HEK293 (cell line): ENCODE results near the gene SH3BP2.

Source experiments
- CTCF ChIA-PET: fragments of 350-600 bp; formaldehyde crosslinking; extraction: SDS; loops from one replicate; lab custom pipeline; 2021; ENCODE audit warnings: antibody characterized with exemption; lab: Yijun Ruan, JAX
- POLR2A ChIA-PET: fragments of 300-600 bp; formaldehyde crosslinking; extraction: SDS; loops from one replicate; lab custom pipeline; 2020; ENCODE audit warnings: antibody characterized with exemption, inconsistent platforms; lab: Yijun Ruan, JAX
- H3K27ac ChIP-seq: fragments of 200-500 bp; sonication (Bioruptor generic); 2 replicates; pipeline ENCODE4 v1.5.1; 2014; ENCODE audit warnings: low read depth, low read length, control low read depth, inconsistent platforms; ENCODE audit errors: extremely low read depth
- H3K36me3 ChIP-seq, 2 experiments: fragments of 200-500 bp in 1 of 2; sonication (Bioruptor generic) in 1 of 2; 1 replicate in 1 of 2; 2 replicates in 1 of 2; pipeline ENCODE4 v1.5.1; 2014 to 2017; ENCODE audit warnings: inconsistent platforms in 2 of 2, low read length in 2 of 2; ENCODE audit not compliant: control insufficient read depth in 2 of 2, insufficient read depth in 1 of 2
- H3K4me1 ChIP-seq: fragments of 200-500 bp; sonication (Bioruptor generic); 2 replicates; pipeline ENCODE4 v1.5.1; 2014; ENCODE audit warnings: mild to moderate bottlenecking, low read length, inconsistent platforms; ENCODE audit not compliant: control insufficient read depth, insufficient read depth
- H3K4me3 ChIP-seq: 2 replicates; pipeline ENCODE4 v1.5.1; 2011; ENCODE audit warnings: low read depth, mild to moderate bottlenecking, control low read depth, low read length, moderate library complexity
- H3K9me3 ChIP-seq: fragments of 200-500 bp; sonication (Bioruptor generic); 2 replicates; pipeline ENCODE4 v1.5.1; 2014; ENCODE audit warnings: low read depth, low read length, inconsistent platforms; ENCODE audit not compliant: control insufficient read depth, insufficient read depth
- GLI2 ChIP-seq: fragments of 450-650 bp; formaldehyde crosslinking; IDR thresholded peaks from 2 replicates; pipeline ENCODE4; 2017; ENCODE audit warnings: missing biosample characterization, missing genetic modification characterization, low read depth, borderline replicate concordance
- GLIS1 ChIP-seq: fragments of 450-650 bp; formaldehyde crosslinking; IDR thresholded peaks from 2 replicates; pipeline ENCODE4 v1.5.1; 2016; ENCODE audit warnings: missing biosample characterization, missing genetic modification characterization
- KLF1 ChIP-seq: fragments of 450-650 bp; formaldehyde crosslinking; IDR thresholded peaks from 2 replicates; pipeline ENCODE4 v1.5.1; 2016; ENCODE audit warnings: missing biosample characterization, missing genetic modification characterization
- KLF10 ChIP-seq: fragments of 450-650 bp; IDR thresholded peaks from 2 replicates; pipeline ENCODE4 v1.5.1; 2018; ENCODE audit warnings: missing biosample characterization, mild to moderate bottlenecking, missing genetic modification characterization
- KLF8 ChIP-seq: fragments of 450-650 bp; formaldehyde crosslinking; IDR thresholded peaks from 2 replicates; pipeline ENCODE4 v1.5.1; 2016; ENCODE audit warnings: missing biosample characterization, missing genetic modification characterization
- MEIS1 ChIP-seq: sonication (generic); formaldehyde crosslinking; IDR thresholded peaks from 2 replicates; pipeline ENCODE4 v1.8.1; 2022; ENCODE audit warnings: missing genetic modification reagents, mild to moderate bottlenecking, borderline replicate concordance
- OVOL3 ChIP-seq: fragments of 450-650 bp; formaldehyde crosslinking; IDR thresholded peaks from 2 replicates; pipeline ENCODE4 v1.5.1; 2016; ENCODE audit warnings: missing biosample characterization, missing genetic modification characterization
- WT1 ChIP-seq: fragments of 450-650 bp; formaldehyde crosslinking; IDR thresholded peaks from 2 replicates; pipeline ENCODE4 v1.5.1; 2016; ENCODE audit warnings: missing biosample characterization, missing genetic modification characterization
- YY2 ChIP-seq: fragments of 450-650 bp; formaldehyde crosslinking; IDR thresholded peaks from 2 replicates; pipeline ENCODE4 v1.5.1; 2016; ENCODE audit warnings: missing biosample characterization, missing genetic modification characterization
- ZBTB48 ChIP-seq: fragments of 450-650 bp; formaldehyde crosslinking; IDR thresholded peaks from 2 replicates; pipeline ENCODE4 v1.5.1; 2016; ENCODE audit warnings: missing biosample characterization, missing genetic modification characterization
- ZFP41 ChIP-seq: fragments of 450-650 bp; formaldehyde crosslinking; IDR thresholded peaks from 2 replicates; pipeline ENCODE4 v1.5.1; 2016; ENCODE audit warnings: missing biosample characterization, missing genetic modification characterization, borderline replicate concordance
- ZFP69B ChIP-seq: fragments of 450-650 bp; formaldehyde crosslinking; IDR thresholded peaks from 2 replicates; pipeline ENCODE4 v1.5.1; 2016; ENCODE audit warnings: missing biosample characterization, missing genetic modification characterization
- ZNF112 ChIP-seq: fragments of 450-650 bp; formaldehyde crosslinking; IDR thresholded peaks from 2 replicates; pipeline ENCODE4 v1.5.0; 2017; ENCODE audit warnings: missing biosample characterization, missing genetic modification characterization
- ZNF16 ChIP-seq: fragments of 450-650 bp; formaldehyde crosslinking; IDR thresholded peaks from 2 replicates; pipeline ENCODE4 v1.5.1; 2016; ENCODE audit warnings: low read depth, missing biosample characterization, missing genetic modification characterization
- ZNF169 ChIP-seq: fragments of 450-650 bp; formaldehyde crosslinking; IDR thresholded peaks from 2 replicates; pipeline ENCODE4 v1.5.1; 2016; ENCODE audit warnings: missing biosample characterization, missing genetic modification characterization
- ZNF416 ChIP-seq: fragments of 450-650 bp; formaldehyde crosslinking; IDR thresholded peaks from 2 replicates; pipeline ENCODE4 v1.5.1; 2016; ENCODE audit warnings: missing biosample characterization, missing genetic modification characterization
- ZNF473 ChIP-seq: fragments of 450-650 bp; formaldehyde crosslinking; IDR thresholded peaks from 2 replicates; pipeline ENCODE4 v1.5.1; 2017; ENCODE audit warnings: missing biosample characterization, missing genetic modification characterization
- ZNF510 ChIP-seq: fragments of 450-650 bp; formaldehyde crosslinking; IDR thresholded peaks from 2 replicates; pipeline ENCODE4 v1.5.1; 2018; ENCODE audit warnings: mild to moderate bottlenecking, missing genetic modification characterization, missing biosample characterization; ENCODE audit not compliant: insufficient replicate concordance
- ZNF596 ChIP-seq: fragments of 450-650 bp; IDR thresholded peaks from 2 replicates; pipeline ENCODE4 v1.5.0; 2018; ENCODE audit warnings: missing biosample characterization, mild to moderate bottlenecking, missing genetic modification characterization, moderate library complexity
- ZNF707 ChIP-seq: fragments of 450-650 bp; formaldehyde crosslinking; IDR thresholded peaks from 2 replicates; pipeline ENCODE4 v1.5.1; 2016; ENCODE audit warnings: missing biosample characterization, missing genetic modification characterization
- ZNF76 ChIP-seq: fragments of 450-650 bp; formaldehyde crosslinking; IDR thresholded peaks from 2 replicates; pipeline ENCODE4; 2016; ENCODE audit warnings: low read depth, missing biosample characterization, missing genetic modification characterization, borderline replicate concordance
- ZSCAN23 ChIP-seq: fragments of 450-650 bp; formaldehyde crosslinking; IDR thresholded peaks from 2 replicates; pipeline ENCODE4 v1.5.1; 2016; ENCODE audit warnings: missing biosample characterization, missing genetic modification characterization
- TF ChIP-seq, protein P1 (sequence below): fragments of 450-650 bp; formaldehyde crosslinking; IDR thresholded peaks from 2 replicates; pipeline ENCODE4 v1.5.1; 2017; ENCODE audit warnings: missing biosample characterization, missing genetic modification characterization
- TF ChIP-seq, protein P2 (sequence below): fragments of 450-650 bp; formaldehyde crosslinking; conservative IDR thresholded peaks from 2 replicates; pipeline ENCODE4 v1.5.1; 2016; ENCODE audit warnings: low read depth, missing biosample characterization, missing genetic modification characterization
- TF ChIP-seq, protein P3 (sequence below): fragments of 450-650 bp; formaldehyde crosslinking; IDR thresholded peaks from 2 replicates; pipeline ENCODE4 v1.5.1; 2016; ENCODE audit warnings: missing biosample characterization, missing genetic modification characterization, low read depth

SH3BP2 gene

DNA sequence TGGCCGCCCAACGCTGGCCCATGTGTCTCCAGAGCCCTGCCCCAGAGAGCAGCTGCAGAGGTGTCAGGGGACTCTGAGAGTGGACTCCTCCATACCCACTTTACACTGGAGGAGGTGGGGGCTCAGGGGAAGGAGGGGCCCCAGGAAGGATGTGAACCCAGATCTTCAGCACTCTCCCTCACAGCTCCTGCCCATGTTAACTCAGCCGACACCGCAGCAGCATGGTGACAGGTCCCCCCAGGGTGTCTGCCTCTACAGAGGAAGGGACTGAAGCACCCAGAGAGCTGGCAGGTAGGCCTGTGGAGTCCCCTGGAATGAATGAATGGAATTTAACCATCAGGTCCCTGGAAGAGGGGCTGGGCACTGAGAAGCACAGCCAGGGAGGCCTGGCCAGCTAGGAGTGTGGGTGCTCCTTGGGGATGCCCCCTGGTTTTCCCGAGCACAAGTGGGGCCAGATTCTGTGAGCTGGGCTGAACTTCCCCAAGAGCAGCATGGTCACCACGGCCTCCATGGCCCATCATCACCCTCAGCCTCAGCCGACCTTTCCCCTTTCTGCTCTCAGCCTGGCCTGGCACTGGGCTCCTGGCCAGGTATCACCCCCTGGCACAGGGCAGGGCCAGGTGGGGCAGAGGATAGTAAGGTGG, 21.9 kb downstream of the SH3BP2 start:
- ChIA-PET POLR2A (no interaction called here), CTCF (no interaction called here)
- H3K4me1 ChIP-seq: no peaks in the 10 kb centered on the region

DNA sequence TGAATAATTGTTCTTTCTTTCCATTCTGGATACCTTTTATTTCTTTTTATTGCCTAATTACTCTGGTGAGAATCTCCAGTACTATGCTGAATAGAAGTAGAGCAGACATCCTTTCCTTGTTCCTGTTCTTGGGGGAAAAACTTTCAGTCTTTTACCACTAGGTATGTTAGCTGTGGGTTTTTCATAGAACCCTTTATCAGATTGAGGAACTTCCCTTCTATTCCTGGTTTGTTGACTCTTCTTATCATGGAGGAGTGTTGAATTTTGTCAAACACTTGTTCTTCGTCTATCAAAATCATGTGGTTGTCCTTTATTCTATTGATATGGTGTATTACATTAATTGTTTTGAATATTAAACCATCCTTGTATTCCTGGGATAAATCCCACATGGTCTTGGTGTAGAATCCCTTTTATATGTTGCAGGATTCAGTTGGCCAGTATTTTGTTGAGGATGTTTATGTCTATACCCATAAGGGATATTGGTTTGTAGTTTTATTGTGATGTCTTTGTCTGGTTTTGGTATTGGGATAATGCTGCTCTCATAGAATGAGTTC, 23.6 kb downstream of the SH3BP2 start:
- POLR2A ChIA-PET: no interaction called here
- Histone ChIP-seq H3K4me1 (no peaks in the 10 kb centered on the region), H3K4me3 (no peak overlapping the region), H3K36me3 (peaks cover 0 to 16% of the 10 kb centered on the region in 2 experiments; a peak in 1 of 3 replicates), H3K27ac (no peak overlapping the region), H3K9me3 (no peaks in the 10 kb centered on the region)
- TF ChIP-seq ZNF510 (tag by site-specific recombination): no peak
- TF ChIP-seq ZNF416 (tag by site-specific recombination): no peak
- TF ChIP-seq YY2 (tag by site-specific recombination): no peak
- TF ChIP-seq ZNF707 (tag by site-specific recombination): no peak
- TF ChIP-seq MEIS1 (CRISPR knock-in tag): no peak
- TF ChIP-seq ZNF473 (tag by site-specific recombination): no peak
- TF ChIP-seq, protein P1, sequence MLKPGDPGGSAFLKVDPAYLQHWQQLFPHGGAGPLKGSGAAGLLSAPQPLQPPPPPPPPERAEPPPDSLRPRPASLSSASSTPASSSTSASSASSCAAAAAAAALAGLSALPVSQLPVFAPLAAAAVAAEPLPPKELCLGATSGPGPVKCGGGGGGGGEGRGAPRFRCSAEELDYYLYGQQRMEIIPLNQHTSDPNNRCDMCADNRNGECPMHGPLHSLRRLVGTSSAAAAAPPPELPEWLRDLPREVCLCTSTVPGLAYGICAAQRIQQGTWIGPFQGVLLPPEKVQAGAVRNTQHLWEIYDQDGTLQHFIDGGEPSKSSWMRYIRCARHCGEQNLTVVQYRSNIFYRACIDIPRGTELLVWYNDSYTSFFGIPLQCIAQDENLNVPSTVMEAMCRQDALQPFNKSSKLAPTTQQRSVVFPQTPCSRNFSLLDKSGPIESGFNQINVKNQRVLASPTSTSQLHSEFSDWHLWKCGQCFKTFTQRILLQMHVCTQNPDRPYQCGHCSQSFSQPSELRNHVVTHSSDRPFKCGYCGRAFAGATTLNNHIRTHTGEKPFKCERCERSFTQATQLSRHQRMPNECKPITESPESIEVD (tag by site-specific recombination): no peak
- TF ChIP-seq OVOL3 (tag by site-specific recombination): no peak
- TF ChIP-seq ZNF596 (tag by site-specific recombination): no peak
- no peak for TF ChIP-seq KLF8 (tag by site-specific recombination)
- TF ChIP-seq ZFP41 (tag by site-specific recombination): no peak
- no peak for TF ChIP-seq WT1 (tag by site-specific recombination)
- TF ChIP-seq, protein P2, sequence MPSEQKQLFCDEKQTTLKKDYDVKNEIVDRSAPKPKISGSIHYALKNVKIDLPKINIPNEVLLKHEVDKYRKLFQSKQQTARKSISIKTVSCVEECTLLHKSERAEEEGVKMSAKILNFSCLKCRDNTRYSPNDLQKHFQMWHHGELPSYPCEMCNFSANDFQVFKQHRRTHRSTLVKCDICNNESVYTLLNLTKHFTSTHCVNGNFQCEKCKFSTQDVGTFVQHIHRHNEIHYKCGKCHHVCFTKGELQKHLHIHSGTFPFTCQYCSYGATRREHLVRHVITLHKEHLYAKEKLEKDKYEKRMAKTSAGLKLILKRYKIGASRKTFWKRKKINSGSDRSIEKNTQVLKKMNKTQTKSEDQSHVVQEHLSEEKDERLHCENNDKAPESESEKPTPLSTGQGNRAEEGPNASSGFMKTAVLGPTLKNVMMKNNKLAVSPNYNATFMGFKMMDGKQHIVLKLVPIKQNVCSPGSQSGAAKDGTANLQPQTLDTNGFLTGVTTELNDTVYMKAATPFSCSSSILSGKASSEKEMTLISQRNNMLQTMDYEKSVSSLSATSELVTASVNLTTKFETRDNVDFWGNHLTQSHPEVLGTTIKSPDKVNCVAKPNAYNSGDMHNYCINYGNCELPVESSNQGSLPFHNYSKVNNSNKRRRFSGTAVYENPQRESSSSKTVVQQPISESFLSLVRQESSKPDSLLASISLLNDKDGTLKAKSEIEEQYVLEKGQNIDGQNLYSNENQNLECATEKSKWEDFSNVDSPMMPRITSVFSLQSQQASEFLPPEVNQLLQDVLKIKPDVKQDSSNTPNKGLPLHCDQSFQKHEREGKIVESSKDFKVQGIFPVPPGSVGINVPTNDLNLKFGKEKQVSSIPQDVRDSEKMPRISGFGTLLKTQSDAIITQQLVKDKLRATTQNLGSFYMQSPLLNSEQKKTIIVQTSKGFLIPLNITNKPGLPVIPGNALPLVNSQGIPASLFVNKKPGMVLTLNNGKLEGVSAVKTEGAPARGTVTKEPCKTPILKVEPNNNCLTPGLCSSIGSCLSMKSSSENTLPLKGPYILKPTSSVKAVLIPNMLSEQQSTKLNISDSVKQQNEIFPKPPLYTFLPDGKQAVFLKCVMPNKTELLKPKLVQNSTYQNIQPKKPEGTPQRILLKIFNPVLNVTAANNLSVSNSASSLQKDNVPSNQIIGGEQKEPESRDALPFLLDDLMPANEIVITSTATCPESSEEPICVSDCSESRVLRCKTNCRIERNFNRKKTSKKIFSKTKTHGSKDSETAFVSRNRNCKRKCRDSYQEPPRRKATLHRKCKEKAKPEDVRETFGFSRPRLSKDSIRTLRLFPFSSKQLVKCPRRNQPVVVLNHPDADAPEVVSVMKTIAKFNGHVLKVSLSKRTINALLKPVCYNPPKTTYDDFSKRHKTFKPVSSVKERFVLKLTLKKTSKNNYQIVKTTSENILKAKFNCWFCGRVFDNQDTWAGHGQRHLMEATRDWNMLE: no peak
- no peak for TF ChIP-seq ZFP69B (tag by site-specific recombination)
- no peak for TF ChIP-seq GLIS1 (tag by site-specific recombination)
- TF ChIP-seq ZBTB48 (tag by site-specific recombination): no peak
- no peak for TF ChIP-seq ZNF169 (tag by site-specific recombination)
- CTCF ChIA-PET: no interaction called here

More for the DNA sequence above, 21.9 kb downstream of the SH3BP2 start:
- H3K4me3 ChIP-seq: no peak overlapping the region
- H3K36me3 ChIP-seq: peaks cover 0 to under 1% of the 10 kb centered on the region in 2 experiments; a peak in 1 of 3 replicates
- no peak for TF ChIP-seq KLF1
- TF ChIP-seq KLF10: no peak
- TF ChIP-seq ZSCAN23 (tag by site-specific recombination): no peak
- TF ChIP-seq ZNF112: no peak
- no peak for TF ChIP-seq ZNF16 (tag by site-specific recombination)
- TF ChIP-seq ZNF76 (tag by site-specific recombination): no peak
- no peak for TF ChIP-seq ZFP69B (tag by site-specific recombination)
- no peak for TF ChIP-seq GLI2 (tag by site-specific recombination)
- TF ChIP-seq, protein P3, sequence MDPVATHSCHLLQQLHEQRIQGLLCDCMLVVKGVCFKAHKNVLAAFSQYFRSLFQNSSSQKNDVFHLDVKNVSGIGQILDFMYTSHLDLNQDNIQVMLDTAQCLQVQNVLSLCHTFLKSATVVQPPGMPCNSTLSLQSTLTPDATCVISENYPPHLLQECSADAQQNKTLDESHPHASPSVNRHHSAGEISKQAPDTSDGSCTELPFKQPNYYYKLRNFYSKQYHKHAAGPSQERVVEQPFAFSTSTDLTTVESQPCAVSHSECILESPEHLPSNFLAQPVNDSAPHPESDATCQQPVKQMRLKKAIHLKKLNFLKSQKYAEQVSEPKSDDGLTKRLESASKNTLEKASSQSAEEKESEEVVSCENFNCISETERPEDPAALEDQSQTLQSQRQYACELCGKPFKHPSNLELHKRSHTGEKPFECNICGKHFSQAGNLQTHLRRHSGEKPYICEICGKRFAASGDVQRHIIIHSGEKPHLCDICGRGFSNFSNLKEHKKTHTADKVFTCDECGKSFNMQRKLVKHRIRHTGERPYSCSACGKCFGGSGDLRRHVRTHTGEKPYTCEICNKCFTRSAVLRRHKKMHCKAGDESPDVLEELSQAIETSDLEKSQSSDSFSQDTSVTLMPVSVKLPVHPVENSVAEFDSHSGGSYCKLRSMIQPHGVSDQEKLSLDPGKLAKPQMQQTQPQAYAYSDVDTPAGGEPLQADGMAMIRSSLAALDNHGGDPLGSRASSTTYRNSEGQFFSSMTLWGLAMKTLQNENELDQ (tag by site-specific recombination): no peak
- no peak for TF ChIP-seq ZFP41 (tag by site-specific recombination)
- H3K9me3 ChIP-seq: no peaks in the 10 kb centered on the region
- no peak overlapping the region for H3K27ac ChIP-seq
